ENCODE results near the gene KLRB1. TPM values are rescaled to one million over a fixed set of nuclear protein-coding genes. Genes with fewer than 3 reads are reported as not detected.

Gene KLRB1
- under 1 TPM in 2 of 4 donors, not detected in 2; 0.41 to 0.61 TPM for total RNA-seq

GRCh38 chr12:9607716-9608115, at the start of gene KLRB1:
Gene KLRB1, minus strand, starts transcription at chr12:9607916. Its CDS starts 77 bp downstream, at chr12:9607839.
- no peak for DNase-seq
- no peak for TF ChIP-seq POLR2A (IDR thresholded peaks at IDR 0.05)
- no peaks in the 10 kb centered on the region for H3K27me3 ChIP-seq
- H3K4me1 ChIP-seq: no peaks in the 10 kb centered on the region
- intact Hi-C loops (cut with DNase I; ENCODE audit: low total_unique reads): no loop called here
- H3K4me3 ChIP-seq: no peak within 1 kb of the TSS
- no peak within 1 kb of the TSS for H3K27ac ChIP-seq
- H3K36me3 ChIP-seq: no peaks in the 10 kb centered on the region
- H3K9me3 ChIP-seq: no peaks in the 10 kb centered on the region

GRCh38 chr12:9651265-9651729, 43.6 kb upstream of the KLRB1 start:
- intact Hi-C loops (cut with DNase I; ENCODE audit: low total_unique reads): no loop called here
- Histone ChIP-seq H3K4me1 (peaks cover 0 to 6% of the 10 kb centered on the region in 2 donors), H3K36me3 (no peaks in the 10 kb centered on the region), H3K9me3 (no peaks in the 10 kb centered on the region), H3K27me3 (no peaks in the 10 kb centered on the region), H3K27ac (peak overlapping the region; percentile 84 to 91), H3K4me3 (no peak overlapping the region)
- DNase-seq: no peak
- TF ChIP-seq CTCF (IDR thresholded peaks at IDR 0.05) (no peak), POLR2A (IDR thresholded peaks at IDR 0.05) (no peak)

GRCh38 chr12:9650151-9650576, 42.4 kb upstream of the KLRB1 start:
- Histone ChIP-seq H3K9me3 (no peaks in the 10 kb centered on the region), H3K4me3 (peak overlapping the region; percentile 47 to 68), H3K4me1 (peaks cover 0 to 6% of the 10 kb centered on the region in 2 donors), H3K27me3 (no peaks in the 10 kb centered on the region), H3K27ac (peak overlapping the region; percentile 84 to 91), H3K36me3 (no peaks in the 10 kb centered on the region)
- TF ChIP-seq POLR2A (IDR thresholded peaks at IDR 0.05): no peak
- TF ChIP-seq CTCF (IDR thresholded peaks at IDR 0.05): no peak
- DNase-seq: no peak
- intact Hi-C loops (cut with DNase I; ENCODE audit: low total_unique reads): no loop called here

- Histone ChIP-seq H3K27me3 (no peaks in the 10 kb centered on the region), H3K9me3 (no peaks in the 10 kb centered on the region), H3K4me3 (peak overlapping the region; percentile 47 to 68), H3K27ac (peak overlapping the region; percentile 84 to 91), H3K4me1 (peaks cover 0 to 6% of the 10 kb centered on the region in 2 donors), H3K36me3 (no peaks in the 10 kb centered on the region)
- no peak for DNase-seq
- no peak for TF ChIP-seq POLR2A (IDR thresholded peaks at IDR 0.05)
- intact Hi-C loops (cut with DNase I; ENCODE audit: low total_unique reads): no loop called here
These were observed 41.8 kb upstream of the KLRB1 start for GRCh38 chr12:9649532-9649940.

GRCh38 chr12:9648701-9649531, 41.2 kb upstream of the KLRB1 start:
- Histone ChIP-seq H3K9me3 (no peaks in the 10 kb centered on the region), H3K27ac (peak overlapping the region; percentile 84 to 91), H3K4me1 (peaks cover 0 to 6% of the 10 kb centered on the region in 2 donors), H3K36me3 (no peaks in the 10 kb centered on the region), H3K4me3 (peak overlapping the region; percentile 47 to 68), H3K27me3 (no peaks in the 10 kb centered on the region)
- TF ChIP-seq CTCF (IDR thresholded peaks at IDR 0.05) (no peak), POLR2A (IDR thresholded peaks at IDR 0.05) (no peak)
- intact Hi-C loops (cut with DNase I; ENCODE audit: low total_unique reads): no loop called here
- no peak for DNase-seq
